Bronchial epithelial cell (primary cell): ENCODE measurements around the gene OR2F2. TPM values are rescaled to one million over a fixed set of nuclear protein-coding genes. Genes with fewer than 3 reads are reported as not detected.

Experiments
- DNase-seq: peaks from one replicate; pipeline ENCODE4 v3.0.0-alpha.2; 2010; ENCODE audit warnings: low read depth
- FAIRE-seq: peaks from 2 replicates; lab custom pipeline; 2011; peaks lifted over from hg19 to GRCh38; lab: Jason Lieb, UNC
- H3K27me3 ChIP-seq: 2 replicates; pipeline ENCODE4 v1.5.1; 2011; ENCODE audit warnings: low read length; ENCODE audit not compliant: control insufficient read depth, insufficient read depth
- H3K36me3 ChIP-seq: 2 replicates; pipeline ENCODE4 v1.5.1; 2011; ENCODE audit warnings: low read length; ENCODE audit not compliant: control insufficient read depth, insufficient read depth
- H3K4me3 ChIP-seq: 2 replicates; pipeline ENCODE4 v1.5.1; 2011; ENCODE audit warnings: mild to moderate bottlenecking, low read depth, low read length, control low read depth
- CTCF ChIP-seq: IDR thresholded peaks from 2 replicates; pipeline ENCODE4 v1.5.1; 2011; ENCODE audit warnings: mild to moderate bottlenecking, moderate library complexity, low read length, control low read depth, inconsistent platforms; ENCODE audit not compliant: insufficient read depth, severe bottlenecking
- total RNA-seq: library from RNA; depleted of rRNA; stranded (reverse); fragments of >200 nt; gene quantifications from 2 replicates; pipeline ENCODE4 v1.2.1, GENCODE V29; 2014

Gene OR2F2
- total RNA-seq, 1 donor from 2014 or later = not detected

GRCh38 chr7:143967398-143967797 is 32.4 kb downstream of the OR2F2 start:
- H3K4me3 ChIP-seq = no peak overlapping the region
- DNase-seq (peak; percentile 45), FAIRE-seq (no peak)
- no peak for TF ChIP-seq CTCF
- H3K27me3 ChIP-seq = no peaks in the 10 kb centered on the region
- no peaks in the 10 kb centered on the region for H3K36me3 ChIP-seq

GRCh38 chr7:143973870-143974416 is 38.9 kb downstream of the OR2F2 start:
- DNase-seq (no peak), FAIRE-seq (no peak)
- no peak overlapping the region for H3K4me3 ChIP-seq

GRCh38 chr7:143974459-143974858 is 39.4 kb downstream of the OR2F2 start:
- peak; percentile 27 for DNase-seq
- Histone ChIP-seq H3K4me3 (no peak overlapping the region), H3K27me3 (no peaks in the 10 kb centered on the region), H3K36me3 (no peaks in the 10 kb centered on the region)
- no peak for FAIRE-seq
- TF ChIP-seq CTCF = no peak

More at GRCh38 chr7:143973870-143974416, 38.9 kb downstream of the OR2F2 start:
- no peaks in the 10 kb centered on the region for H3K27me3 ChIP-seq
- no peak for TF ChIP-seq CTCF
- no peaks in the 10 kb centered on the region for H3K36me3 ChIP-seq

- no peak for TF ChIP-seq CTCF
- Histone ChIP-seq H3K27me3 (no peaks in the 10 kb centered on the region), H3K36me3 (no peaks in the 10 kb centered on the region), H3K4me3 (no peak overlapping the region)
- no peak for FAIRE-seq
- DNase-seq = peak; percentile 7
Measured at GRCh38 chr7:143975617-143976016, 40.6 kb downstream of the OR2F2 start.

- no peak for TF ChIP-seq CTCF
- Histone ChIP-seq H3K36me3 (no peaks in the 10 kb centered on the region), H3K27me3 (no peaks in the 10 kb centered on the region), H3K4me3 (no peak overlapping the region)
- no peak for DNase-seq
- no peak for FAIRE-seq
Measured at GRCh38 chr7:143978585-143978984, 43.6 kb downstream of the OR2F2 start.

GRCh38 chr7:143979359-143979758 is 44.3 kb downstream of the OR2F2 start:
- H3K36me3 ChIP-seq = no peaks in the 10 kb centered on the region
- TF ChIP-seq CTCF = no peak
- DNase-seq = peak; percentile 63
- FAIRE-seq = no peak
- no peaks in the 10 kb centered on the region for H3K27me3 ChIP-seq
- no peak overlapping the region for H3K4me3 ChIP-seq
